CMK (cell line): ENCODE results near the gene CDNF.
A peak's percentile ranks its signal among the peaks of the same experiment; 100 is the strongest.

ENCODE experiments used
- DNase-seq: peaks from one replicate; pipeline ENCODE4 v3.0.0-alpha.2; 2010; ENCODE audit warnings: low read depth

The CDNF gene

GRCh38 chr10:14784459-14785055 is 53.3 kb downstream of the CDNF start:
- no peak for DNase-seq

- DNase-seq: peak; percentile 77
Measured at GRCh38 chr10:14782691-14783363, 55.0 kb downstream of the CDNF start.

- DNase-seq: peak; percentile 44
Measured at GRCh38 chr10:14781763-14782162, 56.1 kb downstream of the CDNF start.

- no peak for DNase-seq
Measured at GRCh38 chr10:14779001-14779651, 58.7 kb downstream of the CDNF start.

GRCh38 chr10:14776546-14776945 is 61.3 kb downstream of the CDNF start:
- DNase-seq: no peak

- DNase-seq: no peak
Measured at GRCh38 chr10:14775656-14776055, 62.2 kb downstream of the CDNF start.

GRCh38 chr10:14774797-14775196 is 63.0 kb downstream of the CDNF start, which contains the start of gene FAM107B:
FAM107B (minus strand) TSS chr10:14774897; CDS start chr10:14774663, 234 bp downstream.
- no peak for DNase-seq

GRCh38 chr10:14774214-14774580 is 63.6 kb downstream of the CDNF start:
- DNase-seq: no peak

GRCh38 chr10:14773551-14774213 is 64.2 kb downstream of the CDNF start:
- DNase-seq: no peak

GRCh38 chr10:14772399-14772798 is 65.4 kb downstream of the CDNF start:
- DNase-seq: no peak

GRCh38 chr10:14770927-14771326 is 66.9 kb downstream of the CDNF start:
- no peak for DNase-seq
